ENCODE measurements around the gene GJA9. TPM values are rescaled to one million over a fixed set of nuclear protein-coding genes. Genes with fewer than 3 reads are reported as not detected.

The GJA9 gene
- total RNA-seq, 1 donor from 2014 or later, result not detected

- ChIA-PET POLR2A (no interaction called here), CTCF (no interaction called here)
- intact Hi-C loops (cut with micrococcal nuclease), result no loop called here
- Mint-ChIP-seq H3K9me3 (no peaks in the 10 kb centered on the region), H3K4me1 (no peaks in the 10 kb centered on the region), H3K4me3 (no peak overlapping the region), H3K36me3 (ENCODE audit: low read depth) (no peaks in the 10 kb centered on the region), H3K27me3 (no peaks in the 10 kb centered on the region), H3K27ac (no peak overlapping the region)
- no peak for TF ChIP-seq CTCF (IDR thresholded peaks at IDR 0.05)
- DNase-seq (no peak), ATAC-seq (ENCODE audit: low read depth) (no peak)
These were observed 42.2 kb upstream of the GJA9 start for GRCh38 chr1:38923607-38924006.

GRCh38 chr1:38919130-38919529, 37.7 kb upstream of the GJA9 start:
- Mint-ChIP-seq H3K9me3 (no peaks in the 10 kb centered on the region), H3K27me3 (no peaks in the 10 kb centered on the region), H3K27ac (no peak overlapping the region), H3K4me3 (no peak overlapping the region), H3K4me1 (no peaks in the 10 kb centered on the region), H3K36me3 (ENCODE audit: low read depth) (no peaks in the 10 kb centered on the region)
- ATAC-seq (ENCODE audit: low read depth) (no peak), DNase-seq (no peak)
- intact Hi-C loops (cut with micrococcal nuclease), result no loop called here
- TF ChIP-seq CTCF (IDR thresholded peaks at IDR 0.05), result no peak
- ChIA-PET CTCF (no interaction called here), POLR2A (no interaction called here)

GRCh38 chr1:38918568-38918967, 37.2 kb upstream of the GJA9 start:
- no peak for DNase-seq
- ChIA-PET POLR2A (no interaction called here), CTCF (no interaction called here)
- no peak for TF ChIP-seq CTCF (IDR thresholded peaks at IDR 0.05)
- Mint-ChIP-seq H3K27me3 (no peaks in the 10 kb centered on the region), H3K27ac (no peak overlapping the region), H3K4me1 (no peaks in the 10 kb centered on the region), H3K36me3 (ENCODE audit: low read depth) (no peaks in the 10 kb centered on the region), H3K4me3 (no peak overlapping the region), H3K9me3 (no peaks in the 10 kb centered on the region)
- intact Hi-C loops (cut with micrococcal nuclease), result no loop called here
- no peak for ATAC-seq (ENCODE audit: low read depth)

- intact Hi-C loops (cut with micrococcal nuclease), result no loop called here
- H3K27me3 Mint-ChIP-seq, result no peaks in the 10 kb centered on the region
- H3K36me3 Mint-ChIP-seq (ENCODE audit: low read depth), result no peaks in the 10 kb centered on the region
- CTCF ChIA-PET, result no interaction called here
- H3K27ac Mint-ChIP-seq, result no peak overlapping the region
- H3K4me3 Mint-ChIP-seq, result no peak overlapping the region
- ATAC-seq (ENCODE audit: low read depth), result no peak
- DNase-seq, result no peak
- H3K4me1 Mint-ChIP-seq, result no peaks in the 10 kb centered on the region
- H3K9me3 Mint-ChIP-seq, result no peaks in the 10 kb centered on the region
- no peak for TF ChIP-seq CTCF (IDR thresholded peaks at IDR 0.05)
- POLR2A ChIA-PET, result no interaction called here
These were observed 36.4 kb upstream of the GJA9 start for GRCh38 chr1:38917772-38918171.

GRCh38 chr1:38917337-38917736, 36.0 kb upstream of the GJA9 start:
- Mint-ChIP-seq H3K27ac (no peak overlapping the region), H3K36me3 (ENCODE audit: low read depth) (no peaks in the 10 kb centered on the region), H3K4me3 (no peak overlapping the region), H3K27me3 (no peaks in the 10 kb centered on the region), H3K4me1 (no peaks in the 10 kb centered on the region), H3K9me3 (no peaks in the 10 kb centered on the region)
- no peak for DNase-seq
- CTCF ChIA-PET, result no interaction called here
- no peak for ATAC-seq (ENCODE audit: low read depth)
- no peak for TF ChIP-seq CTCF (IDR thresholded peaks at IDR 0.05)
- POLR2A ChIA-PET, result interaction anchor here (0.6 kb wide), 1 partner anchor 95 kb away, joined by 5 read pairs; no protein-coding TSS in a partner anchor
- intact Hi-C loops (cut with micrococcal nuclease), result no loop called here
